KMS-11 (cell line): ENCODE results near the gene TXNRD3.

Experiments used
- H2AFZ ChIP-seq: fragments of 200-600 bp; sonication (generic); 2 replicates; pipeline ENCODE4 v1.6.1; 2016; ENCODE audit warnings: antibody characterized with exemption, mixed run types, low read depth
- H3K27ac ChIP-seq: fragments of 200-600 bp; sonication (generic); 2 replicates; pipeline ENCODE4 v1.6.1; 2016; ENCODE audit warnings: mild to moderate bottlenecking, mixed run types
- H3K27me3 ChIP-seq: fragments of 200-600 bp; sonication (generic); 2 replicates; pipeline ENCODE4 v1.6.1; 2017; ENCODE audit warnings: mild to moderate bottlenecking, low read depth, mixed run types, moderate library complexity; ENCODE audit not compliant: insufficient read depth
- H3K36me3 ChIP-seq: fragments of 200-600 bp; sonication (generic); 2 replicates; pipeline ENCODE4 v1.6.1; 2017; ENCODE audit warnings: mild to moderate bottlenecking, mixed run types; ENCODE audit not compliant: insufficient read depth
- H3K4me1 ChIP-seq: fragments of 200-600 bp; sonication (generic); 2 replicates; pipeline ENCODE4 v1.6.1; 2016; ENCODE audit warnings: mild to moderate bottlenecking, low read depth, mixed run types; ENCODE audit not compliant: poor library complexity, severe bottlenecking
- H3K4me2 ChIP-seq: fragments of 200-600 bp; sonication (generic); 2 replicates; pipeline ENCODE4 v1.7.0; 2016; ENCODE audit warnings: mild to moderate bottlenecking, mixed run types
- H3K4me3 ChIP-seq: fragments of 200-600 bp; sonication (generic); IDR thresholded peaks from 2 replicates; pipeline ENCODE4 v1.6.1; 2017; ENCODE audit warnings: low read depth, low read length, mixed read lengths; ENCODE audit not compliant: insufficient read depth
- H3K79me2 ChIP-seq: fragments of 200-600 bp; sonication (generic); 2 replicates; pipeline ENCODE4 v1.6.1; 2016; ENCODE audit warnings: low read depth, mixed run types; ENCODE audit not compliant: insufficient read depth
- H3K9ac ChIP-seq: fragments of 200-600 bp; sonication (generic); 2 replicates; pipeline ENCODE4 v1.6.1; 2016; ENCODE audit warnings: mild to moderate bottlenecking, mixed run types
- H4K20me1 ChIP-seq: fragments of 200-600 bp; sonication (generic); 2 replicates; pipeline ENCODE4 v1.6.1; 2016; ENCODE audit warnings: mild to moderate bottlenecking, mixed run types; ENCODE audit not compliant: insufficient read depth
- CTCF ChIP-seq: fragments of 200-600 bp; sonication (generic); conservative IDR thresholded peaks from 2 replicates; pipeline ENCODE4 v1.6.1; 2017; ENCODE audit warnings: low read depth, mild to moderate bottlenecking, antibody characterized with exemption, low read length, moderate library complexity, mixed read lengths

Gene TXNRD3

DNA sequence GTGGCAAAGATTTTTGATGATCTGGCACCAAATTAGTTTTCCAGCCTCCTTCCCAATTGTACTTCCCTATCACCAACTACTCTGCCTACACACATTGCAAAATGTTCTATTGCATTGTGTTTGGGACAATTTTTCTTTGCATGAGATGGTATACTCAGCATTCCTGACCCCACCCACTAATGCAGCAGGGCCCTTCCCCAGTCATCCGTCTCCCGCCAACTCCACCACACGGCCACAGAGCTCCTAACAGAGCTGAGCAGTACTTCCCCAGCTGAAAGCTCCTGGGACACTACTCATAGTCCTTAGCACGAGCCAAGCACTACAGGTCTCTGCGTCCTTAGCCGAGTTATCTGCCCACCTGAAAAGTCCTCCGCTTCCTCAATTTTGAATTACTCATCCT is 34.2 kb downstream of the TXNRD3 start:
- no peak for TF ChIP-seq CTCF
- Histone ChIP-seq H3K36me3 (no peaks in the 10 kb centered on the region), H2AFZ (no peak overlapping the region), H3K4me1 (no peaks in the 10 kb centered on the region), H3K4me3 (no peak overlapping the region), H3K4me2 (no peak overlapping the region), H3K9ac (no peak overlapping the region), H4K20me1 (no peaks in the 10 kb centered on the region), H3K27me3 (no peaks in the 10 kb centered on the region), H3K27ac (no peak overlapping the region), H3K79me2 (no peaks in the 10 kb centered on the region)

- Histone ChIP-seq H3K9ac (no peak overlapping the region), H4K20me1 (no peaks in the 10 kb centered on the region), H3K4me1 (no peaks in the 10 kb centered on the region), H3K4me2 (no peak overlapping the region), H3K4me3 (no peak overlapping the region), H3K36me3 (no peaks in the 10 kb centered on the region), H3K27me3 (no peaks in the 10 kb centered on the region), H2AFZ (no peak overlapping the region), H3K27ac (no peak overlapping the region), H3K79me2 (no peaks in the 10 kb centered on the region)
- no peak for TF ChIP-seq CTCF
Observed at GRCh38 chr3:126618760-126619159, 36.2 kb downstream of the TXNRD3 start.

GRCh38 chr3:126618021-126618420 is 36.9 kb downstream of the TXNRD3 start:
- Histone ChIP-seq H3K27me3 (no peaks in the 10 kb centered on the region), H3K27ac (no peak overlapping the region), H3K36me3 (no peaks in the 10 kb centered on the region), H3K4me1 (no peaks in the 10 kb centered on the region), H4K20me1 (no peaks in the 10 kb centered on the region), H3K4me3 (no peak overlapping the region), H2AFZ (no peak overlapping the region), H3K9ac (no peak overlapping the region), H3K79me2 (no peaks in the 10 kb centered on the region), H3K4me2 (no peak overlapping the region)
- TF ChIP-seq CTCF = no peak

DNA sequence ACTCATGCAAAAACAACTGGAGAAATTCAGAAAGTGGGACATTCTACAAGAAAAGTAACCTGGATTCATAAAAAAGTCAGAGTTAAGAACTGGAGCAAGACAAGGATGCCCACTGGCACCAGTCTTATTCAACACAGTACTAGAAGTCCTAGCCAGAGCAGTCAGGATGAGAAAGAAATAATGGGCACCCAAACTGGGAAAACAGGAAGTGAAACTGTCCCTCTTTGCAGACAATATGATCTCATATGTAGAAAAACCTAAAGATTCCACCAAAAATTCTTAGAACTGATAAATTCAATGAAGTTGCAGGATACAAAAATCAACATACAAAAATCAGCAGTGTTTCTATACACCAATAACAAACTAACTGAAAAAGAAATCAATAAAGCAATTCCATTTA is 37.4 kb downstream of the TXNRD3 start:
- no peaks in the 10 kb centered on the region for H4K20me1 ChIP-seq
- no peaks in the 10 kb centered on the region for H3K36me3 ChIP-seq
- H3K4me2 ChIP-seq = no peak overlapping the region
- no peak overlapping the region for H2AFZ ChIP-seq
- no peak for TF ChIP-seq CTCF
- H3K27ac ChIP-seq = no peak overlapping the region
- H3K4me1 ChIP-seq = no peaks in the 10 kb centered on the region
- H3K79me2 ChIP-seq = no peaks in the 10 kb centered on the region
- H3K4me3 ChIP-seq = no peak overlapping the region
- H3K27me3 ChIP-seq = no peaks in the 10 kb centered on the region
- no peak overlapping the region for H3K9ac ChIP-seq

DNA sequence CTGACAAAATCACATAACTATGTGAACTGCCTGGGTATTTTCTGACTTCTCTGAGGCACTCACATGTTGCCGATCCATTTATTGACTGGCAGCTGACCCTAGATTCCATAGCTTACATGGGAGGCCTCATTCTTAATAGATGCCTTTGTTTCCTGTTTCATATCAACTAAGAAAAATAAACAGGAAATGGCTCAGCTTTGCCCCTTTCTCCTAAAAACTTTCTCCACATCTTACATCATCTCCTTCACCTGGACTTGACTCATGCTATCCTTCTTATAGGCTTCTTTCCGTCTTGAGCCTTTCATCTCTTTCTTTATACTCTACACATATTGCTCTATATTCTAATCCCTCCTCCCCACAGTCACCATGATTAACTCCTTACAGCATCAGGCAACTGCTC is 38.0 kb downstream of the TXNRD3 start:
- Histone ChIP-seq H3K4me3 (no peak overlapping the region), H3K36me3 (no peaks in the 10 kb centered on the region), H2AFZ (no peak overlapping the region), H3K27ac (no peak overlapping the region), H4K20me1 (no peaks in the 10 kb centered on the region), H3K4me1 (no peaks in the 10 kb centered on the region), H3K27me3 (no peaks in the 10 kb centered on the region), H3K4me2 (no peak overlapping the region), H3K79me2 (no peaks in the 10 kb centered on the region), H3K9ac (no peak overlapping the region)
- no peak for TF ChIP-seq CTCF
